K562 (cell line): Measurements from ENCODE around the gene PRRC2C. TPM values are rescaled to one million over a fixed set of nuclear protein-coding genes. Genes with fewer than 3 reads are reported as not detected.
A peak's percentile ranks its signal among the peaks of the same experiment; 100 is the strongest.

ENCODE experiments used
- BRCA1 ChIP-seq, 2 experiments: fragments of 450-650 bp in 1 of 2; sonication (generic) in 1 of 2; formaldehyde crosslinking in 1 of 2; IDR thresholded peaks; 2 replicates each; pipeline versions ENCODE4 v1.5.0 to v1.6.1; 2017 to 2020; ENCODE audit warnings: mild to moderate bottlenecking in 1 of 2, missing genetic modification reagents in 1 of 2
- C11orf30 ChIP-seq: fragments of 450-650 bp; IDR thresholded peaks from 2 replicates; pipeline ENCODE4 v1.6.1; 2016; ENCODE audit warnings: low read depth, mild to moderate bottlenecking
- CBX5 ChIP-seq: IDR thresholded peaks from 2 replicates; pipeline ENCODE4 v1.6.1; 2014; ENCODE audit warnings: low read depth, borderline replicate concordance
- CC2D1A ChIP-seq: fragments of 450-650 bp; IDR thresholded peaks from 2 replicates; pipeline ENCODE4 v1.6.1; 2017; ENCODE audit warnings: mild to moderate bottlenecking
- DNMT1 ChIP-seq: fragments of 450-650 bp; IDR thresholded peaks from 2 replicates; pipeline ENCODE4 v1.6.1; 2016; ENCODE audit warnings: antibody characterized with exemption, mild to moderate bottlenecking
- FOXK1 ChIP-seq: sonication (generic); formaldehyde crosslinking; IDR thresholded peaks from 2 replicates; pipeline ENCODE4 v1.8.0; 2022; ENCODE audit warnings: missing genetic modification reagents, mild to moderate bottlenecking, borderline replicate concordance
- HINFP ChIP-seq: fragments of 450-650 bp; conservative IDR thresholded peaks from 2 replicates; pipeline ENCODE4 v1.6.1; 2016; ENCODE audit warnings: missing genetic modification characterization, low read depth, mild to moderate bottlenecking, control low read depth, missing compliant biosample characterization
- KAT7 ChIP-seq: sonication (generic); formaldehyde crosslinking; IDR thresholded peaks from 2 replicates; pipeline ENCODE4 v1.8.0; 2022; ENCODE audit warnings: missing genetic modification reagents, mild to moderate bottlenecking, borderline replicate concordance
- KDM2B ChIP-seq: fragments of 250-450 bp; sonication (Bioruptor Pico); IDR thresholded peaks from 2 replicates; pipeline ENCODE4 v1.8.0; 2021; ENCODE audit warnings: mild to moderate bottlenecking, moderate library complexity
- MEIS2 ChIP-seq: fragments of 450-650 bp; IDR thresholded peaks from 2 replicates; pipeline ENCODE4 v1.6.1; 2014; ENCODE audit warnings: mild to moderate bottlenecking; ENCODE audit not compliant: partially characterized antibody
- NCOA6 ChIP-seq: fragments of 450-650 bp; IDR thresholded peaks from 2 replicates; pipeline ENCODE4 v1.6.1; 2017; ENCODE audit warnings: mild to moderate bottlenecking
- NCOR1 ChIP-seq: fragments of 450-650 bp; IDR thresholded peaks from 2 replicates; pipeline ENCODE4 v1.6.1; 2016; ENCODE audit warnings: mild to moderate bottlenecking, moderate library complexity
- NR2C2 ChIP-seq, 2 experiments: fragments of 200-800 bp in 1 of 2; sonication (Bioruptor generic) in 1 of 2; sonication (generic) in 1 of 2; formaldehyde crosslinking in 1 of 2; IDR thresholded peaks; 2 replicates each; pipeline versions ENCODE4 v1.6.1 to v1.8.0; 2016 to 2022; ENCODE audit warnings: mild to moderate bottlenecking in 1 of 2, missing compliant biosample characterization in 1 of 2, missing genetic modification characterization in 1 of 2, missing genetic modification reagents in 1 of 2
- PBX2 ChIP-seq, 2 experiments: IDR thresholded peaks in 1 of 2; conservative IDR thresholded peaks in 1 of 2; 2 replicates each; pipeline ENCODE4 v1.6.1; 2016; ENCODE audit warnings: low read depth in 2 of 2, mild to moderate bottlenecking in 1 of 2, missing compliant biosample characterization in 1 of 2, missing genetic modification characterization in 1 of 2, moderate library complexity in 1 of 2
- POLR2B ChIP-seq: fragments of 450-650 bp; IDR thresholded peaks from 2 replicates; pipeline ENCODE4 v1.6.1; 2018; ENCODE audit warnings: low read depth; ENCODE audit not compliant: partially characterized antibody
- SNAPC5 ChIP-seq: fragments of 250-450 bp; sonication (Bioruptor Pico); IDR thresholded peaks from 2 replicates; pipeline ENCODE4 v1.8.0; 2021; ENCODE audit warnings: moderate library complexity, mild to moderate bottlenecking, inconsistent platforms
- SUPT5H ChIP-seq: fragments of 450-650 bp; IDR thresholded peaks from 2 replicates; pipeline ENCODE4 v1.6.1; 2016
- TBP ChIP-seq: optimal IDR thresholded peaks from 2 replicates; pipeline ENCODE3; 2011; ENCODE audit warnings: low read depth, low read length, improper control_type of control experiment
- ZMIZ1 ChIP-seq, 2 experiments: fragments of 150-350 bp in 1 of 2; IDR thresholded peaks; 2 replicates each; pipeline ENCODE4 v1.6.1; 2012 to 2016; ENCODE audit warnings: low read depth in 2 of 2, low read length in 2 of 2, mild to moderate bottlenecking in 1 of 2, moderate library complexity in 1 of 2
- ZNF780A ChIP-seq: fragments of 250-450 bp; sonication (Bioruptor Pico); IDR thresholded peaks from 2 replicates; pipeline ENCODE4 v1.5.0; 2021; ENCODE audit warnings: mild to moderate bottlenecking
- polyA plus RNA-seq, 8 experiments: library from polyadenylated mRNA; depleted of rRNA in 4 of 8; stranded (reverse) in 5 of 8; unstranded in 3 of 8; fragments of >200 nt; fragmentation: Nextera tagmentation in 2 of 8; fragmentation: Illumina TruSeq in 1 of 8; extraction: Ambion mirVana in 2 of 8; extraction: Trizol in 1 of 8; gene quantifications; 2 replicates each; pipeline versions ENCODE4 v1.2.1 to v1.2.3, GENCODE V29; 2011 to 2014; ENCODE audit warnings: inconsistent platforms in 1 of 8, missing spikeins in 1 of 8
- total RNA-seq, 7 experiments: library from RNA; depleted of rRNA in 6 of 7; stranded (reverse); fragments of >200 nt in 6 of 7; fragmentation: Illumina TruSeq in 2 of 7; extraction: Trizol in 2 of 7; gene quantifications; 2 replicates each; pipeline versions ENCODE4 v1.2.1 to v1.2.3, GENCODE V29; 2011 to 2021; ENCODE audit warnings: low replicate concordance in 1 of 7

Gene PRRC2C
- total and polyA plus RNA-seq, 9 of the 15 experiments (the other 6 are each of a cell fraction or from before 2014, with no cell fraction given), result 61.9 to 237 (median 105) TPM

GRCh38 chr1:171485375-171486047 is at the start of gene PRRC2C (continued):
- TF ChIP-seq HINFP (tag) (no peak), POLR2B (peak; percentile 85), DNMT1 (0 out of 2 replicates have a peak, but pooled peaks have one; percentile 28), BRCA1 (IDR thresholded peaks at IDR 0.05) (no peak), BRCA1 (CRISPR knock-in tag; IDR thresholded peaks at IDR 0.05) (peak; percentile 97; the same call in 1 of the 2 replicates), KAT7 (peak; percentile 82; the same call in 1 of the 2 replicates), SUPT5H (peak; percentile 93), NR2C2 (CRISPR knock-in tag; IDR thresholded peaks at IDR 0.05) (peak; percentile 32; the same call in 1 of the 2 replicates), NR2C2 (tag; IDR thresholded peaks at IDR 0.05) (peak; percentile 95), MEIS2 (peak; percentile 74), CBX5 (no peak), CC2D1A (peak; percentile 72), ZNF780A (CRISPR knock-in tag) (no peak), NCOR1 (peak; percentile 55), KDM2B (CRISPR knock-in tag) (no peak), PBX2 (CRISPR knock-in tag; IDR thresholded peaks at IDR 0.05; ENCODE audit: low read depth) (no peak), PBX2 (tag; conservative IDR thresholded peaks at IDR 0.05; ENCODE audit: low read depth) (no peak), C11orf30 (peak; percentile 63), TBP (peak; percentile 79), SNAPC5 (CRISPR knock-in tag) (no peak), NCOA6 (peak; percentile 92), FOXK1 (CRISPR knock-in tag) (peak; percentile 91), ZMIZ1 (IDR thresholded peaks at IDR 0.05; ENCODE audit: low read depth in 2 of 2, low read length in 2 of 2) (0 out of 4 replicates have a peak, but pooled peaks of 1 of the 2 experiments have one; percentile 14)
